NCI-H187 (cell line): ENCODE data around the gene ZNF225.
"Not testable (repeated sequence)": the region's sequence is repeated elsewhere in the genome, so short reads cannot be mapped to it uniquely, and the experiment has no call there.

Experiments
- DNase-seq, 2 experiments: peaks; one replicate each; lab custom pipeline; 2025; lab: John Stamatoyannopoulos, UW

ZNF225 gene

GRCh38 chr19:44163789-44164188, 50.6 kb downstream of the ZNF225 start:
- no peak for DNase-seq

GRCh38 chr19:44164327-44164672, 51.1 kb downstream of the ZNF225 start:
- DNase-seq, result no peak

- DNase-seq, result peak; percentile 79 to 93
Measured at GRCh38 chr19:44164673-44165512, 51.7 kb downstream of the ZNF225 start, which contains the start of gene ZNF226. Gene ZNF226 (plus strand): TSS chr19:44165100. CDS start chr19:44170081, 4,981 bp downstream.

- not testable (repeated sequence) for DNase-seq
Measured at GRCh38 chr19:44170660-44171059, 57.5 kb downstream of the ZNF225 start.

GRCh38 chr19:44176590-44176989, 63.4 kb downstream of the ZNF225 start:
- no peak for DNase-seq

GRCh38 chr19:44180968-44181367, 67.8 kb downstream of the ZNF225 start:
- DNase-seq, result no peak

GRCh38 chr19:44182145-44182544, 68.9 kb downstream of the ZNF225 start:
- DNase-seq, result no peak
